Choroid plexus epithelial cell (primary cell): ENCODE results near the gene ATP2B1.

Source experiments
- DNase-seq: peaks from one replicate; pipeline ENCODE4 v3.0.0-alpha.2; 2010; ENCODE audit warnings: low read depth
- H3K4me3 ChIP-seq: 2 replicates; pipeline ENCODE4 v1.5.1; 2011; ENCODE audit warnings: low read depth, mild to moderate bottlenecking, control low read depth, low read length, moderate library complexity
- CTCF ChIP-seq: conservative IDR thresholded peaks from 2 replicates; pipeline ENCODE4 v1.5.1; 2011; ENCODE audit warnings: low read depth, mild to moderate bottlenecking, control low read depth, inconsistent platforms, low read length, moderate library complexity

The ATP2B1 gene

GRCh38 chr12:89693639-89694202 is 14.9 kb downstream of the ATP2B1 start:
- no peak for TF ChIP-seq CTCF
- no peak overlapping the region for H3K4me3 ChIP-seq
- DNase-seq: no peak

- DNase-seq: no peak
- H3K4me3 ChIP-seq: no peak overlapping the region
- no peak for TF ChIP-seq CTCF
Measured at GRCh38 chr12:89692439-89692838, 16.2 kb downstream of the ATP2B1 start.

GRCh38 chr12:89691659-89692058 is 17.0 kb downstream of the ATP2B1 start:
- TF ChIP-seq CTCF: no peak

GRCh38 chr12:89690925-89691324 is 17.7 kb downstream of the ATP2B1 start:
- no peak for TF ChIP-seq CTCF
- no peak for DNase-seq

More at GRCh38 chr12:89691659-89692058, 17.0 kb downstream of the ATP2B1 start:
- DNase-seq: no peak
- H3K4me3 ChIP-seq: no peak overlapping the region

GRCh38 chr12:89689306-89689705 is 19.3 kb downstream of the ATP2B1 start:
- DNase-seq: no peak
- no peak for TF ChIP-seq CTCF
- H3K4me3 ChIP-seq: no peak overlapping the region

More at GRCh38 chr12:89690925-89691324, 17.7 kb downstream of the ATP2B1 start:
- H3K4me3 ChIP-seq: no peak overlapping the region

GRCh38 chr12:89686311-89686710 is 22.3 kb downstream of the ATP2B1 start:
- no peak overlapping the region for H3K4me3 ChIP-seq
- no peak for TF ChIP-seq CTCF
- DNase-seq: no peak

GRCh38 chr12:89685363-89685972 is 23.2 kb downstream of the ATP2B1 start:
- no peak for DNase-seq
- no peak for TF ChIP-seq CTCF
- no peak overlapping the region for H3K4me3 ChIP-seq
